GM12878 (cell line): ENCODE results near the gene PGAM2. TPM values are rescaled to one million over a fixed set of nuclear protein-coding genes. Genes with fewer than 3 reads are reported as not detected.

Experiments
- ATAC-seq: fragments of 200-7000 bp; cut with Tn5 transposase; 3 replicates; pipeline ENCODE4 v1.9.1; 2020; ENCODE audit warnings: mild to moderate bottlenecking, moderate library complexity
- BruUV-seq: library from RNA; stranded (reverse); fragments of 400-500 nt; replicated peaks from 2 replicates; lab custom pipeline; 2021; lab: Mats Ljungman, UMichigan
- CTCF ChIA-PET: fragments of 300-600 bp; sonication (Branson Sonifier 250); formaldehyde crosslinking; extraction: SDS; loops from one replicate; lab custom pipeline; 2021; ENCODE audit warnings: inconsistent platforms; lab: Yijun Ruan, JAX
- POLR2A ChIA-PET: fragments of 350-600 bp; formaldehyde crosslinking; extraction: SDS; loops from one replicate; lab custom pipeline; 2021; ENCODE audit warnings: inconsistent platforms; lab: Charles Lee
- RAD21 ChIA-PET: fragments of 300-600 bp; sonication (Branson Sonifier 250); formaldehyde crosslinking; loops from one replicate; lab custom pipeline; 2023; ENCODE audit warnings: antibody characterized with exemption; ENCODE audit not compliant: unreplicated experiment; lab: Charles Lee
- SMC1A ChIA-PET: fragments of 300-600 bp; sonication (Branson Sonifier 250); formaldehyde crosslinking; loops from one replicate; lab custom pipeline; 2023; ENCODE audit not compliant: unreplicated experiment, uncharacterized antibody; lab: Charles Lee
- DNase-seq: peaks from one replicate; pipeline ENCODE4 v3.0.0-alpha.2; 2011; ENCODE audit warnings: low read depth, low spot score
- FAIRE-seq: peaks from 3 replicates; lab custom pipeline; 2011; peaks lifted over from hg19 to GRCh38; lab: Jason Lieb, UNC
- H2AFZ ChIP-seq: 2 replicates; pipeline ENCODE4 v1.6.0; 2011; ENCODE audit warnings: low read depth, low read length, control low read depth; ENCODE audit not compliant: control insufficient read depth
- H3K27ac ChIP-seq: 2 replicates; pipeline ENCODE4 v1.5.1; 2011; ENCODE audit warnings: control low read depth; ENCODE audit not compliant: control insufficient read depth, insufficient read depth
- H3K27me3 ChIP-seq, 2 experiments: replicated peaks in 1 of 2; 2 replicates each; pipeline versions ENCODE4 v1.6.0 to v1.6.1; 2011; ENCODE audit warnings: low read length in 1 of 2; ENCODE audit not compliant: control insufficient read depth in 2 of 2, insufficient read depth in 2 of 2
- H3K36me3 ChIP-seq, 2 experiments: 2 replicates each; pipeline ENCODE4 v1.5.1; 2011; ENCODE audit warnings: low read length in 1 of 2; ENCODE audit not compliant: control insufficient read depth in 2 of 2, insufficient read depth in 2 of 2
- H3K4me1 ChIP-seq: 2 replicates; pipeline ENCODE4 v1.6.1; 2011; ENCODE audit warnings: mild to moderate bottlenecking, low read length, moderate library complexity, mixed read lengths; ENCODE audit not compliant: control insufficient read depth, insufficient read depth
- H3K4me2 ChIP-seq: 2 replicates; pipeline ENCODE4 v1.6.0; 2011; ENCODE audit warnings: control low read depth; ENCODE audit not compliant: control insufficient read depth, insufficient read depth
- H3K4me3 ChIP-seq: fragments of 200-600 bp; sonication (generic); 2 replicates; pipeline ENCODE4 v1.5.1; 2016
- H3K79me2 ChIP-seq: 2 replicates; pipeline ENCODE4 v1.6.0; 2011; ENCODE audit warnings: low read length; ENCODE audit not compliant: control insufficient read depth, insufficient read depth
- H3K9ac ChIP-seq: 2 replicates; pipeline ENCODE4 v1.8.0; 2011; ENCODE audit warnings: low read length, control low read depth, mixed read lengths; ENCODE audit not compliant: control insufficient read depth, insufficient read depth
- H3K9me3 ChIP-seq: replicated peaks from 3 replicates; pipeline ENCODE4 v1.5.1; 2011; ENCODE audit warnings: mild to moderate bottlenecking, low read length; ENCODE audit not compliant: control insufficient read depth, insufficient read depth
- H4K20me1 ChIP-seq: 2 replicates; pipeline ENCODE4 v1.6.0; 2011; ENCODE audit not compliant: control insufficient read depth, insufficient read depth
- CBX3 ChIP-seq: fragments of 200-600 bp; sonication (generic); IDR thresholded peaks from 2 replicates; pipeline ENCODE4 v1.6.1; 2016; ENCODE audit warnings: low read depth, borderline replicate concordance
- CHD2 ChIP-seq: IDR thresholded peaks from 2 replicates; pipeline ENCODE4 v1.6.1; 2011; ENCODE audit warnings: low read depth, low read length, improper control_type of control experiment, borderline replicate concordance
- FOS ChIP-seq: IDR thresholded peaks from 3 replicates; pipeline ENCODE4 v1.6.1; 2011; ENCODE audit warnings: borderline replicate concordance; ENCODE audit not compliant: insufficient read length; ENCODE audit errors: extremely low read depth
- KLF5 ChIP-seq: fragments of 450-650 bp; IDR thresholded peaks from 2 replicates; pipeline ENCODE4 v1.6.1; 2014; ENCODE audit warnings: mild to moderate bottlenecking; ENCODE audit not compliant: partially characterized antibody
- MTA2 ChIP-seq: fragments of 450-650 bp; IDR thresholded peaks from 2 replicates; pipeline ENCODE4 v1.6.1; 2016; ENCODE audit warnings: low read depth, mild to moderate bottlenecking, moderate library complexity
- NFIC ChIP-seq: IDR thresholded peaks from 2 replicates; pipeline ENCODE4 v1.6.1; 2012; ENCODE audit warnings: low read depth, mild to moderate bottlenecking, inconsistent platforms, low read length, moderate library complexity
- POLR2AphosphoS5 ChIP-seq: IDR thresholded peaks from 2 replicates; pipeline ENCODE4 v1.6.1; 2011; ENCODE audit warnings: mild to moderate bottlenecking, low read length, inconsistent platforms
- SMARCA5 ChIP-seq: fragments of 450-650 bp; IDR thresholded peaks from 2 replicates; pipeline ENCODE4 v1.6.1; 2017; ENCODE audit warnings: mild to moderate bottlenecking
- TCF12 ChIP-seq: IDR thresholded peaks from 2 replicates; pipeline ENCODE4 v1.6.1; 2011; ENCODE audit warnings: low read depth, mild to moderate bottlenecking, low read length
- ZNF384 ChIP-seq: IDR thresholded peaks from 2 replicates; pipeline ENCODE4 v1.6.1; 2012; ENCODE audit warnings: low read depth, mild to moderate bottlenecking, low read length, improper control_type of control experiment, borderline replicate concordance
- ZSCAN29 ChIP-seq: fragments of 450-650 bp; IDR thresholded peaks from 2 replicates; pipeline ENCODE4 v1.6.1; 2017; ENCODE audit warnings: mild to moderate bottlenecking, moderate library complexity
- ZZZ3 ChIP-seq: IDR thresholded peaks from 2 replicates; pipeline ENCODE4 v1.6.1; 2011; ENCODE audit warnings: low read depth; ENCODE audit not compliant: control insufficient read depth, insufficient read length
- WGBS: methylation state at CpG from one replicate; pipeline ENCODE4 v1.1.6; 2016; ENCODE audit warnings: low lambda C conversion rate; ENCODE audit not compliant: insufficient replicate concordance, insufficient coverage; ENCODE audit errors: missing lambda C conversion rate; 5-methylcytosine and 5-hydroxymethylcytosine counted together
- in situ Hi-C: fragments of 300-500 bp; cut with MboI; formaldehyde crosslinking; loops from 9 replicates; pipeline ENCODE4 v1.14.3; 2018; ENCODE audit warnings: mixed read lengths
- intact Hi-C: fragments of 100-400 bp; cut with micrococcal nuclease; formaldehyde crosslinking; loops from one replicate; pipeline ENCODE4 v1.14.2; 2022; ENCODE audit not compliant: unreplicated experiment
- polyA plus RNA-seq, 11 experiments: library from polyadenylated mRNA; depleted of rRNA in 4 of 11; unstranded in 6 of 11; stranded (reverse) in 5 of 11; fragments of >200 nt; fragmentation: Nextera tagmentation in 4 of 11; fragmentation: Illumina TruSeq in 1 of 11; extraction: Ambion mirVana in 4 of 11; extraction: Trizol in 1 of 11; gene quantifications; 1 replicate in 1 of 11; 2 replicates in 10 of 11; pipeline versions ENCODE4 v1.2.1 to v1.2.3, GENCODE V29; 2011 to 2016; ENCODE audit warnings: inconsistent platforms in 2 of 11, missing spikeins in 2 of 11, low read depth in 1 of 11
- total RNA-seq, 4 experiments: library from RNA; depleted of rRNA in 3 of 4; stranded (reverse); fragments of >200 nt in 3 of 4; fragmentation: Illumina TruSeq in 1 of 4; extraction: Trizol in 1 of 4; gene quantifications; 2 replicates each; pipeline versions ENCODE4 v1.2.1 to v1.2.3, GENCODE V29; 2013 to 2021
- TF ChIP-seq, protein P1 (sequence below): fragments of 450-650 bp; IDR thresholded peaks from 2 replicates; pipeline ENCODE4 v1.6.1; 2018; ENCODE audit warnings: mild to moderate bottlenecking, low read depth, moderate library complexity; ENCODE audit not compliant: partially characterized antibody
- TF ChIP-seq, protein P2 (sequence below): fragments of 450-650 bp; IDR thresholded peaks from 2 replicates; pipeline ENCODE4 v1.6.1; 2016; ENCODE audit warnings: mild to moderate bottlenecking
- TF ChIP-seq, protein P3 (sequence below): fragments of 450-650 bp; IDR thresholded peaks from 2 replicates; pipeline ENCODE4 v1.6.1; 2017; ENCODE audit warnings: mild to moderate bottlenecking, moderate library complexity

PGAM2 gene
- total and polyA plus RNA-seq, 10 of the 15 experiments (the other 5 are each of a cell fraction or from before 2014, with no cell fraction given): not detected

DNA sequence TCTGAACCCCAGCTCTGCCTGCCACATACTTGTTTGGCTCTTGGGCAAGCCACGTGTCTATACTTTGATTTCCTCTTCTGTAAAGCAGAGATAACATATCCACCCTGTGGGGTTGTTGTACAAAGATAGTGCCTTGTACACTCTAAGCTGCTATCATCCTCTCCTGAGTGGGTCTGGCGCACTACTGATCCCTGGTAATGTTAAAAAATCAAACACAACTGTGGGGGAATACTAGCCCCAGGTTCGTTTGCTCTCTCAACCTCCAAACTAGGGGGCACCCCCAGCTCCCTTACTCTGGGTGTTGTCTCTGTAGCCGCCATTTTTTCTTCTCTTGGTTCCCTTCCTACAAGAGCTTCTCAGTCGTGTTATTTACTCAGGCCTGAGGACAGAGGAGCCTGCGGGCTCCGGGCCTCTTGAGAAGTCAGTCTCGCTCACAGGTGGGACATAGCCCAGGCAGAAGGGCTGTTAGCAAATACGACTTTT, 15.9 kb upstream of the PGAM2 start:
- 1% methylated on average over 9 of the region's 9 CpGs for WGBS
- TF ChIP-seq TCF12 (no peak), FOS (no peak), KLF5 (no peak), ZSCAN29 (no peak), CBX3 (no peak), ZZZ3 (no peak), ZNF384 (peak; percentile 21; the same call in 1 of the 2 replicates), SMARCA5 (peak; percentile 17; the same call in 1 of the 2 replicates), CHD2 (no peak), NFIC (no peak; the same call in 1 of the 2 replicates), POLR2AphosphoS5 (no peak; the same call in 1 of the 2 replicates), MTA2 (no peak)
- TF ChIP-seq, protein P1, sequence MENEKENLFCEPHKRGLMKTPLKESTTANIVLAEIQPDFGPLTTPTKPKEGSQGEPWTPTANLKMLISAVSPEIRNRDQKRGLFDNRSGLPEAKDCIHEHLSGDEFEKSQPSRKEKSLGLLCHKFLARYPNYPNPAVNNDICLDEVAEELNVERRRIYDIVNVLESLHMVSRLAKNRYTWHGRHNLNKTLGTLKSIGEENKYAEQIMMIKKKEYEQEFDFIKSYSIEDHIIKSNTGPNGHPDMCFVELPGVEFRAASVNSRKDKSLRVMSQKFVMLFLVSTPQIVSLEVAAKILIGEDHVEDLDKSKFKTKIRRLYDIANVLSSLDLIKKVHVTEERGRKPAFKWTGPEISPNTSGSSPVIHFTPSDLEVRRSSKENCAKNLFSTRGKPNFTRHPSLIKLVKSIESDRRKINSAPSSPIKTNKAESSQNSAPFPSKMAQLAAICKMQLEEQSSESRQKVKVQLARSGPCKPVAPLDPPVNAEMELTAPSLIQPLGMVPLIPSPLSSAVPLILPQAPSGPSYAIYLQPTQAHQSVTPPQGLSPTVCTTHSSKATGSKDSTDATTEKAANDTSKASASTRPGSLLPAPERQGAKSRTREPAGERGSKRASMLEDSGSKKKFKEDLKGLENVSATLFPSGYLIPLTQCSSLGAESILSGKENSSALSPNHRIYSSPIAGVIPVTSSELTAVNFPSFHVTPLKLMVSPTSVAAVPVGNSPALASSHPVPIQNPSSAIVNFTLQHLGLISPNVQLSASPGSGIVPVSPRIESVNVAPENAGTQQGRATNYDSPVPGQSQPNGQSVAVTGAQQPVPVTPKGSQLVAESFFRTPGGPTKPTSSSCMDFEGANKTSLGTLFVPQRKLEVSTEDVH: no peak
- TF ChIP-seq, protein P2, sequence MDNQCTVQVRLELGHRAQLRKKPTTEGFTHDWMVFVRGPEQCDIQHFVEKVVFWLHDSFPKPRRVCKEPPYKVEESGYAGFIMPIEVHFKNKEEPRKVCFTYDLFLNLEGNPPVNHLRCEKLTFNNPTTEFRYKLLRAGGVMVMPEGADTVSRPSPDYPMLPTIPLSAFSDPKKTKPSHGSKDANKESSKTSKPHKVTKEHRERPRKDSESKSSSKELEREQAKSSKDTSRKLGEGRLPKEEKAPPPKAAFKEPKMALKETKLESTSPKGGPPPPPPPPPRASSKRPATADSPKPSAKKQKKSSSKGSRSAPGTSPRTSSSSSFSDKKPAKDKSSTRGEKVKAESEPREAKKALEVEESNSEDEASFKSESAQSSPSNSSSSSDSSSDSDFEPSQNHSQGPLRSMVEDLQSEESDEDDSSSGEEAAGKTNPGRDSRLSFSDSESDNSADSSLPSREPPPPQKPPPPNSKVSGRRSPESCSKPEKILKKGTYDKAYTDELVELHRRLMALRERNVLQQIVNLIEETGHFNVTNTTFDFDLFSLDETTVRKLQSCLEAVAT: no peak; the same call in 1 of the 2 replicates
- TF ChIP-seq, protein P3, sequence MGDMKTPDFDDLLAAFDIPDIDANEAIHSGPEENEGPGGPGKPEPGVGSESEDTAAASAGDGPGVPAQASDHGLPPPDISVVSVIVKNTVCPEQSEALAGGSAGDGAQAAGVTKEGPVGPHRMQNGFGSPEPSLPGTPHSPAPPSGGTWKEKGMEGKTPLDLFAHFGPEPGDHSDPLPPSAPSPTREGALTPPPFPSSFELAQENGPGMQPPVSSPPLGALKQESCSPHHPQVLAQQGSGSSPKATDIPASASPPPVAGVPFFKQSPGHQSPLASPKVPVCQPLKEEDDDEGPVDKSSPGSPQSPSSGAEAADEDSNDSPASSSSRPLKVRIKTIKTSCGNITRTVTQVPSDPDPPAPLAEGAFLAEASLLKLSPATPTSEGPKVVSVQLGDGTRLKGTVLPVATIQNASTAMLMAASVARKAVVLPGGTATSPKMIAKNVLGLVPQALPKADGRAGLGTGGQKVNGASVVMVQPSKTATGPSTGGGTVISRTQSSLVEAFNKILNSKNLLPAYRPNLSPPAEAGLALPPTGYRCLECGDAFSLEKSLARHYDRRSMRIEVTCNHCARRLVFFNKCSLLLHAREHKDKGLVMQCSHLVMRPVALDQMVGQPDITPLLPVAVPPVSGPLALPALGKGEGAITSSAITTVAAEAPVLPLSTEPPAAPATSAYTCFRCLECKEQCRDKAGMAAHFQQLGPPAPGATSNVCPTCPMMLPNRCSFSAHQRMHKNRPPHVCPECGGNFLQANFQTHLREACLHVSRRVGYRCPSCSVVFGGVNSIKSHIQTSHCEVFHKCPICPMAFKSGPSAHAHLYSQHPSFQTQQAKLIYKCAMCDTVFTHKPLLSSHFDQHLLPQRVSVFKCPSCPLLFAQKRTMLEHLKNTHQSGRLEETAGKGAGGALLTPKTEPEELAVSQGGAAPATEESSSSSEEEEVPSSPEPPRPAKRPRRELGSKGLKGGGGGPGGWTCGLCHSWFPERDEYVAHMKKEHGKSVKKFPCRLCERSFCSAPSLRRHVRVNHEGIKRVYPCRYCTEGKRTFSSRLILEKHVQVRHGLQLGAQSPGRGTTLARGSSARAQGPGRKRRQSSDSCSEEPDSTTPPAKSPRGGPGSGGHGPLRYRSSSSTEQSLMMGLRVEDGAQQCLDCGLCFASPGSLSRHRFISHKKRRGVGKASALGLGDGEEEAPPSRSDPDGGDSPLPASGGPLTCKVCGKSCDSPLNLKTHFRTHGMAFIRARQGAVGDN: no peak

More for the DNA sequence above, 15.9 kb upstream of the PGAM2 start:
- SMC1A ChIA-PET: interaction anchor here (0.6 to 1.7 kb wide), 15 partner anchors 9 to 247 kb away, joined by 3 to 10 read pairs (median 3); partner anchors contain the start of genes DBNL and POLD2
- BruUV-seq: TSS peak; percentile 72
- intact Hi-C loops (loop anchor here (2.0 kb wide), 1 partner anchor 115 kb away; no protein-coding TSS in a partner anchor), in situ Hi-C loops (no loop called here)
- Histone ChIP-seq H3K27ac (peak overlapping the region; percentile 93), H3K79me2 (peaks cover 22% of the 10 kb centered on the region), H3K4me3 (peak overlapping the region; percentile 99), H4K20me1 (no peaks in the 10 kb centered on the region), H3K27me3 (no peaks in the 10 kb centered on the region), H3K4me2 (peak overlapping the region; percentile 25), H2AFZ (peak overlapping the region; percentile 12; the same call in 1 of the 2 replicates), H3K4me1 (peaks cover 18% of the 10 kb centered on the region), H3K9ac (peak overlapping the region; percentile 93), H3K36me3 (peaks cover 7 to 24% of the 10 kb centered on the region in 2 experiments), H3K9me3 (no peaks in the 10 kb centered on the region)
- POLR2A ChIA-PET: interaction anchor here (0.6 to 1.9 kb wide), 16 partner anchors 9 to 952 kb away, joined by 3 to 16 read pairs (median 6); partner anchors contain the start of genes DBNL, DDX56 and YKT6
- DNase-seq (no peak), ATAC-seq (peak; percentile 46), FAIRE-seq (peak; percentile 74)
- CTCF ChIA-PET: interaction anchor here (0.6 to 1.6 kb wide), 6 partner anchors 16 to 717 kb away, joined by 3 to 9 read pairs (median 4); no protein-coding TSS in a partner anchor
- RAD21 ChIA-PET: interaction anchor here (0.7 to 1.9 kb wide), 10 partner anchors 40 to 506 kb away, joined by 3 to 10 read pairs (median 4); partner anchors contain the start of gene YKT6
